ENCODE results near the gene TLR2.

The TLR2 gene

DNA sequence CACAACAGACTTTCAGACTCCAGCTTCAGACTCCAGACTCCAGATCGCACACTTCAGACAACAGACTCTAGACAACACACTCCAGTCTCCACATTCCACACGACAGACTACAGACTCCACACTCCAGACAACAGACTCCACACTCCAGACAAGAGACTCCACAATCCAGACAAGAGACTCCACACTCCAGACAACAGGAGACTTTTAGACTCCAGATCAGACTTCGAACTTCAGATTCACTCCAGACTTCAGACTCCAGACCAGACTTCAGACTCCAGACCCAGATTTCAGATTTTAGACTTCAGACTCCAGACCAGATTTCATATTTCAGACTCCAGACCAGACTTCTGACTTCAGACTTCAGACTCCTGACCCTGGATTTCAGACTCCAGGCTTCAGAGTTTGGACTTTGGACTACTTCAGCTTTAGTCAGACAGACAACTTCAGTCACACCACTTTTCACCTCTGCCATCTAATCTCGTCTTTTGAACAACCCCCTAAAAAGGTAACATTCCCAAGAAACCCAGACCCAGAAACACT is 29.0 kb upstream of the TLR2 start:
- TF ChIP-seq, protein P1, sequence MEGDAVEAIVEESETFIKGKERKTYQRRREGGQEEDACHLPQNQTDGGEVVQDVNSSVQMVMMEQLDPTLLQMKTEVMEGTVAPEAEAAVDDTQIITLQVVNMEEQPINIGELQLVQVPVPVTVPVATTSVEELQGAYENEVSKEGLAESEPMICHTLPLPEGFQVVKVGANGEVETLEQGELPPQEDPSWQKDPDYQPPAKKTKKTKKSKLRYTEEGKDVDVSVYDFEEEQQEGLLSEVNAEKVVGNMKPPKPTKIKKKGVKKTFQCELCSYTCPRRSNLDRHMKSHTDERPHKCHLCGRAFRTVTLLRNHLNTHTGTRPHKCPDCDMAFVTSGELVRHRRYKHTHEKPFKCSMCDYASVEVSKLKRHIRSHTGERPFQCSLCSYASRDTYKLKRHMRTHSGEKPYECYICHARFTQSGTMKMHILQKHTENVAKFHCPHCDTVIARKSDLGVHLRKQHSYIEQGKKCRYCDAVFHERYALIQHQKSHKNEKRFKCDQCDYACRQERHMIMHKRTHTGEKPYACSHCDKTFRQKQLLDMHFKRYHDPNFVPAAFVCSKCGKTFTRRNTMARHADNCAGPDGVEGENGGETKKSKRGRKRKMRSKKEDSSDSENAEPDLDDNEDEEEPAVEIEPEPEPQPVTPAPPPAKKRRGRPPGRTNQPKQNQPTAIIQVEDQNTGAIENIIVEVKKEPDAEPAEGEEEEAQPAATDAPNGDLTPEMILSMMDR (IDR thresholded peaks at IDR 0.05), result no peak

DNA sequence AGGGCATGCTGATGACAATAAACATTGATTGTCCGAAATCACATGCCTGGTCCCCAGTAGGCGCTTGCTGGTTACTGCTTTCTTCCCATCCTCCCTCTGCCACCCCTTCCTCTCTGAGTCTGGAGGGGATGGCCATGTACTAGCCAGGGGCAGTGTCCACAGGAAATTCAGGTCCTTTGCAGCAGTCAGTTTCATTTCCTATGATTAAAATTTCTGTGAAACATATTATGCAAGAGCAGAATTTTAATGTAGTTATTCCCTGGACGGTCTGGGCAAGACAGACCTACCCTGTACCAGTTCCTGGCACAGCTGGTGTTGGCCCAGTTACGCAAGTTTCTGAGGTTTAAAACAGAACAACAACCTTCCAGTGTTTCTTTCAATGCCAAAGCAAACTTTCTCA is 28.2 kb upstream of the TLR2 start:
- Histone ChIP-seq H3K4me2 (ENCODE audit: low read length) (no peak overlapping the region), H3K36me3 (ENCODE audit: control insufficient read depth, insufficient read depth, low read length) (no peaks in the 10 kb centered on the region), H3K4me1 (no peaks in the 10 kb centered on the region), H3K79me2 (no peaks in the 10 kb centered on the region), H3K27ac (peak overlapping the region; percentile 15), H3K4me3 (ENCODE audit: low read depth, low read length) (no peak overlapping the region), H2AFZ (no peak overlapping the region), H3K9me3 (ENCODE audit: control insufficient read depth, low read length) (no peaks in the 10 kb centered on the region), H3K9ac (no peak overlapping the region), H3K27me3 (ENCODE audit: control insufficient read depth, insufficient read depth, low read length) (no peaks in the 10 kb centered on the region)
- TF ChIP-seq, protein P1 (IDR thresholded peaks at IDR 0.05), result no peak

More for the DNA sequence above, 29.0 kb upstream of the TLR2 start:
- no peaks in the 10 kb centered on the region for H3K9me3 ChIP-seq (ENCODE audit: control insufficient read depth, low read length)
- no peaks in the 10 kb centered on the region for H3K36me3 ChIP-seq (ENCODE audit: control insufficient read depth, insufficient read depth, low read length)
- H3K4me3 ChIP-seq (ENCODE audit: low read depth, low read length), result no peak overlapping the region
- H3K4me2 ChIP-seq (ENCODE audit: low read length), result no peak overlapping the region
- no peak overlapping the region for H3K9ac ChIP-seq
- H3K79me2 ChIP-seq, result no peaks in the 10 kb centered on the region
- no peaks in the 10 kb centered on the region for H3K27me3 ChIP-seq (ENCODE audit: control insufficient read depth, insufficient read depth, low read length)
- H3K4me1 ChIP-seq, result no peaks in the 10 kb centered on the region
- H3K27ac ChIP-seq, result no peak overlapping the region
- H2AFZ ChIP-seq, result no peak overlapping the region

DNA sequence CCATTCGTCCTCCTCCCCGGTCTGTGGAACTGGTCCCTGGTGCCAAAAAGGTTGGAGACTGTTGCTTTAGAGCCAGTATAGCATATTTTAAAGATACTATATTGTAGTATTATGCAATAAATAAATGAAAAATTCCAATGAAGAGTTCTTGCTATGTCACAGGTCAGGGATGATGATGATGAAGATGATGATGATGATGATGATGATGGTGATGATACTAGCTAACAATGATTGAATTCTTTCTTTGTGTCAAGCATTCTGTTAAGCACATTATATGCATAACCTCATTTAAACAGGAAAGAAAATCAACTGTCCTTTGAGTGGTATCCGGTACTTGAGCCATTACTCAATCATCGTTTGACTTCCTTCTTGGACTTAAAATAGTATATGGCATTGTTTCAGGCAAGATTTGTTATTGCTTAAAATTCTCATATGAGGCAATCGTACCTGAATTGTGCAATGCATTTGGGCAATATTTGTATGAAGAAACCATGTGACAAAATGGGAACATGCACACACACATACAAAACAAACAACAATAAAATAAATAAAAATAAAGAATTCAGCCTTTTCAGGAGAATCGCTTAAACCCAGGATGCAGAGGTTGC is 22.8 kb upstream of the TLR2 start:
- Histone ChIP-seq H3K4me2 (ENCODE audit: low read length) (no peak overlapping the region), H3K36me3 (ENCODE audit: control insufficient read depth, insufficient read depth, low read length) (no peaks in the 10 kb centered on the region), H3K9me3 (ENCODE audit: control insufficient read depth, low read length) (no peaks in the 10 kb centered on the region), H3K9ac (no peak overlapping the region), H3K79me2 (no peaks in the 10 kb centered on the region), H3K4me1 (no peaks in the 10 kb centered on the region), H3K27ac (no peak overlapping the region), H3K4me3 (ENCODE audit: low read depth, low read length) (no peak overlapping the region), H3K27me3 (ENCODE audit: control insufficient read depth, insufficient read depth, low read length) (no peaks in the 10 kb centered on the region), H2AFZ (no peak overlapping the region)
- TF ChIP-seq, protein P1 (IDR thresholded peaks at IDR 0.05), result no peak

DNA sequence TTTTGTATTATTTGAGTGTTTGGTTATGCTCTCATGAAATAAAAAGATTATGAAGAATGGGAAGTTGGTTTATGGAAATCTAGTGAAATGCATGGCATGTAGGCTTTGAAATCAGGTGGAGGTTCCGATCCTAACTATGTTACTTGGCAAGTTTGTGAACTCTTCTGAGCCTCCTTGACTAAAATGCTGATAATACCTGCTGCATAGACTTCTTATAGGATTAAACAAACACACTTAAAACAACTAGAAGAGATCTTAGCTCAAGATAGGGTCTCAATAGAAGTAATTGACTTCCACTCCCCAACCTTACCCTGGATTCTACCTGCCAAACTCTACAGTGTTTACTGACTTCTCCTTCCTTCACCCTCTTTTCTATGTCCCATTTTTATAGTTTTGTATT is 22.2 kb upstream of the TLR2 start:
- Histone ChIP-seq H3K4me1 (no peaks in the 10 kb centered on the region), H3K27me3 (ENCODE audit: control insufficient read depth, insufficient read depth, low read length) (no peaks in the 10 kb centered on the region)

More for the DNA sequence above, 22.2 kb upstream of the TLR2 start:
- Histone ChIP-seq H3K27ac (no peak overlapping the region), H3K36me3 (ENCODE audit: control insufficient read depth, insufficient read depth, low read length) (no peaks in the 10 kb centered on the region), H3K4me2 (ENCODE audit: low read length) (no peak overlapping the region), H3K4me3 (ENCODE audit: low read depth, low read length) (no peak overlapping the region), H2AFZ (no peak overlapping the region), H3K9ac (no peak overlapping the region), H3K79me2 (no peaks in the 10 kb centered on the region), H3K9me3 (ENCODE audit: control insufficient read depth, low read length) (no peaks in the 10 kb centered on the region)
- TF ChIP-seq, protein P1 (IDR thresholded peaks at IDR 0.05), result no peak

Data from parathyroid adenoma (tissue), 2 donors.